ENCODE data around the gene PTPRD.

GRCh38 chr9:9483175-9483574, 1129.6 kb downstream of the PTPRD start:
- TF ChIP-seq CTCF (conservative IDR thresholded peaks at IDR 0.05 in 1 of 2, IDR thresholded peaks at IDR 0.05 in 1 of 2; ENCODE audit: extremely low read depth in 1 of 2, insufficient read depth in 1 of 2, low read depth in 1 of 2, low read length in 2 of 2) (no peak), EZH2 (IDR thresholded peaks at IDR 0.05; ENCODE audit: borderline replicate concordance, low read length) (no peak)
